Skin of body (tissue), 2 donors: ENCODE results near the gene ABHD13. TPM values are rescaled to one million over a fixed set of nuclear protein-coding genes. Genes with fewer than 3 reads are reported as not detected.
"Not testable (repeated sequence)": the region's sequence is repeated elsewhere in the genome, so short reads cannot be mapped to it uniquely, and the experiment has no call there.

Source experiments
- DNase-seq: peaks from one replicate; lab custom pipeline; 2025; lab: John Stamatoyannopoulos, UW
- total RNA-seq: library from RNA; depleted of rRNA; stranded (reverse); fragments of >200 nt; gene quantifications from one replicate; pipeline ENCODE4 v1.2.3, GENCODE V29; 2014

Gene ABHD13
- 10.6 TPM for total RNA-seq

- peak; percentile 94 for DNase-seq
These were observed at the start of gene ABHD13 for GRCh38 chr13:108218044-108218974. TSS of gene ABHD13 (plus strand) at chr13:108218392. CDS start at chr13:108229219, 10,827 bp downstream.

- no peak for DNase-seq
These were observed 49.3 kb upstream of the ABHD13 start for GRCh38 chr13:108168929-108169328.

GRCh38 chr13:108176685-108177274 is 41.4 kb upstream of the ABHD13 start:
- DNase-seq, result no peak

GRCh38 chr13:108178078-108178477 is 40.1 kb upstream of the ABHD13 start:
- DNase-seq, result no peak

GRCh38 chr13:108182652-108183051 is 35.5 kb upstream of the ABHD13 start:
- DNase-seq, result no peak

GRCh38 chr13:108185223-108185622 is 33.0 kb upstream of the ABHD13 start:
- DNase-seq, result no peak

GRCh38 chr13:108188260-108188659 is 29.9 kb upstream of the ABHD13 start:
- DNase-seq, result no peak

- DNase-seq, result no peak
These were observed 27.3 kb upstream of the ABHD13 start for GRCh38 chr13:108190897-108191296.

GRCh38 chr13:108193806-108194205 is 24.4 kb upstream of the ABHD13 start:
- DNase-seq, result no peak

GRCh38 chr13:108194435-108194936 is 23.7 kb upstream of the ABHD13 start:
- no peak for DNase-seq

- DNase-seq, result no peak
These were observed 23.0 kb upstream of the ABHD13 start for GRCh38 chr13:108195146-108195545.

GRCh38 chr13:108195861-108196260 is 22.3 kb upstream of the ABHD13 start:
- DNase-seq, result no peak

GRCh38 chr13:108200781-108201398 is 17.3 kb upstream of the ABHD13 start:
- no peak for DNase-seq

GRCh38 chr13:108210551-108210950 is 7.6 kb upstream of the ABHD13 start:
- no peak for DNase-seq

GRCh38 chr13:108212886-108213285 is 5.3 kb upstream of the ABHD13 start:
- no peak for DNase-seq

GRCh38 chr13:108213946-108214345 is 4.2 kb upstream of the ABHD13 start:
- DNase-seq, result no peak

- no peak for DNase-seq
These were observed 3.5 kb upstream of the ABHD13 start for GRCh38 chr13:108214441-108215271.

GRCh38 chr13:108215436-108215835 is 2.8 kb upstream of the ABHD13 start, which contains the start of gene LIG4:
TSS of gene LIG4 (minus strand) at chr13:108215536. CDS start at chr13:108211268, 4,268 bp downstream.
- DNase-seq, result peak; percentile 87

- DNase-seq, result not testable (repeated sequence)
These were observed 717 bp upstream of the ABHD13 start for GRCh38 chr13:108217307-108218043.

GRCh38 chr13:108220041-108220440 is 1.8 kb downstream of the ABHD13 start:
- no peak for DNase-seq
